Measurements from ENCODE around the gene GUCY1A1.

The GUCY1A1 gene

GRCh38 chr4:155658681-155659064 is 8.0 kb upstream of the GUCY1A1 start:
- in situ Hi-C loops (cut with HindIII; ENCODE audit: low sequenced_read_pairs) = no loop called here

GRCh38 chr4:155659176-155659575 is 7.5 kb upstream of the GUCY1A1 start:
- in situ Hi-C loops (cut with HindIII; ENCODE audit: low sequenced_read_pairs) = no loop called here

GRCh38 chr4:155660436-155660835 is 6.2 kb upstream of the GUCY1A1 start:
- in situ Hi-C loops (cut with HindIII; ENCODE audit: low sequenced_read_pairs) = no loop called here

GRCh38 chr4:155665054-155665453 is 1.6 kb upstream of the GUCY1A1 start:
- in situ Hi-C loops (cut with HindIII; ENCODE audit: low sequenced_read_pairs) = no loop called here

GRCh38 chr4:155667222-155667567 is 547 bp downstream of the GUCY1A1 start:
- in situ Hi-C loops (cut with HindIII; ENCODE audit: low sequenced_read_pairs) = no loop called here

GRCh38 chr4:155667568-155668511 is 1.2 kb downstream of the GUCY1A1 start:
- in situ Hi-C loops (cut with HindIII; ENCODE audit: low sequenced_read_pairs) = no loop called here

- in situ Hi-C loops (cut with HindIII; ENCODE audit: low sequenced_read_pairs) = no loop called here
Observed at GRCh38 chr4:155668707-155669220, 2.1 kb downstream of the GUCY1A1 start.

GRCh38 chr4:155672342-155672741 is 5.7 kb downstream of the GUCY1A1 start:
- in situ Hi-C loops (cut with HindIII; ENCODE audit: low sequenced_read_pairs) = no loop called here

GRCh38 chr4:155673453-155673979 is 6.9 kb downstream of the GUCY1A1 start:
- in situ Hi-C loops (cut with HindIII; ENCODE audit: low sequenced_read_pairs) = no loop called here

GRCh38 chr4:155674669-155675071 is 8.0 kb downstream of the GUCY1A1 start:
- in situ Hi-C loops (cut with HindIII; ENCODE audit: low sequenced_read_pairs) = no loop called here

- in situ Hi-C loops (cut with HindIII; ENCODE audit: low sequenced_read_pairs) = no loop called here
Observed at GRCh38 chr4:155675709-155676429, 9.2 kb downstream of the GUCY1A1 start.

- in situ Hi-C loops (cut with HindIII; ENCODE audit: low sequenced_read_pairs) = no loop called here
Observed at GRCh38 chr4:155676430-155676825, 9.8 kb downstream of the GUCY1A1 start.

GRCh38 chr4:155678011-155678410 is 11.4 kb downstream of the GUCY1A1 start:
- in situ Hi-C loops (cut with HindIII; ENCODE audit: low sequenced_read_pairs) = no loop called here

GRCh38 chr4:155679343-155679742 is 12.7 kb downstream of the GUCY1A1 start:
- in situ Hi-C loops (cut with HindIII; ENCODE audit: low sequenced_read_pairs) = no loop called here

- in situ Hi-C loops (cut with HindIII; ENCODE audit: low sequenced_read_pairs) = no loop called here
Observed at GRCh38 chr4:155681886-155682285, 15.2 kb downstream of the GUCY1A1 start.

GRCh38 chr4:155684423-155684822 is 17.8 kb downstream of the GUCY1A1 start:
- in situ Hi-C loops (cut with HindIII; ENCODE audit: low sequenced_read_pairs) = no loop called here

GRCh38 chr4:155684892-155685541 is 18.4 kb downstream of the GUCY1A1 start:
- in situ Hi-C loops (cut with HindIII; ENCODE audit: low sequenced_read_pairs) = no loop called here

- in situ Hi-C loops (cut with HindIII; ENCODE audit: low sequenced_read_pairs) = no loop called here
Observed at GRCh38 chr4:155687380-155687982, 20.8 kb downstream of the GUCY1A1 start.

GRCh38 chr4:155688211-155688610 is 21.6 kb downstream of the GUCY1A1 start:
- in situ Hi-C loops (cut with HindIII; ENCODE audit: low sequenced_read_pairs) = no loop called here

- in situ Hi-C loops (cut with HindIII; ENCODE audit: low sequenced_read_pairs) = no loop called here
Observed at GRCh38 chr4:155688860-155689259, 22.2 kb downstream of the GUCY1A1 start.

All from endothelial cell of hepatic sinusoid (primary cell).